ENCODE measurements around the gene CST8. TPM values are rescaled to one million over a fixed set of nuclear protein-coding genes. Genes with fewer than 3 reads are reported as not detected.

The CST8 gene
- not detected in 2 replicates for total RNA-seq

- H3K79me2 ChIP-seq (ENCODE audit: insufficient read depth, low read length): no peaks in the 10 kb centered on the region
- TF ChIP-seq, protein P1, sequence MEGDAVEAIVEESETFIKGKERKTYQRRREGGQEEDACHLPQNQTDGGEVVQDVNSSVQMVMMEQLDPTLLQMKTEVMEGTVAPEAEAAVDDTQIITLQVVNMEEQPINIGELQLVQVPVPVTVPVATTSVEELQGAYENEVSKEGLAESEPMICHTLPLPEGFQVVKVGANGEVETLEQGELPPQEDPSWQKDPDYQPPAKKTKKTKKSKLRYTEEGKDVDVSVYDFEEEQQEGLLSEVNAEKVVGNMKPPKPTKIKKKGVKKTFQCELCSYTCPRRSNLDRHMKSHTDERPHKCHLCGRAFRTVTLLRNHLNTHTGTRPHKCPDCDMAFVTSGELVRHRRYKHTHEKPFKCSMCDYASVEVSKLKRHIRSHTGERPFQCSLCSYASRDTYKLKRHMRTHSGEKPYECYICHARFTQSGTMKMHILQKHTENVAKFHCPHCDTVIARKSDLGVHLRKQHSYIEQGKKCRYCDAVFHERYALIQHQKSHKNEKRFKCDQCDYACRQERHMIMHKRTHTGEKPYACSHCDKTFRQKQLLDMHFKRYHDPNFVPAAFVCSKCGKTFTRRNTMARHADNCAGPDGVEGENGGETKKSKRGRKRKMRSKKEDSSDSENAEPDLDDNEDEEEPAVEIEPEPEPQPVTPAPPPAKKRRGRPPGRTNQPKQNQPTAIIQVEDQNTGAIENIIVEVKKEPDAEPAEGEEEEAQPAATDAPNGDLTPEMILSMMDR (IDR thresholded peaks at IDR 0.05; ENCODE audit: extremely low read depth, low read depth, low read length): no peak
Observed at GRCh38 chr20:23490817-23491216, at the start of gene CST8. CST8 (plus strand) TSS chr20:23491117; CDS start chr20:23491668, 551 bp downstream.

DNA sequence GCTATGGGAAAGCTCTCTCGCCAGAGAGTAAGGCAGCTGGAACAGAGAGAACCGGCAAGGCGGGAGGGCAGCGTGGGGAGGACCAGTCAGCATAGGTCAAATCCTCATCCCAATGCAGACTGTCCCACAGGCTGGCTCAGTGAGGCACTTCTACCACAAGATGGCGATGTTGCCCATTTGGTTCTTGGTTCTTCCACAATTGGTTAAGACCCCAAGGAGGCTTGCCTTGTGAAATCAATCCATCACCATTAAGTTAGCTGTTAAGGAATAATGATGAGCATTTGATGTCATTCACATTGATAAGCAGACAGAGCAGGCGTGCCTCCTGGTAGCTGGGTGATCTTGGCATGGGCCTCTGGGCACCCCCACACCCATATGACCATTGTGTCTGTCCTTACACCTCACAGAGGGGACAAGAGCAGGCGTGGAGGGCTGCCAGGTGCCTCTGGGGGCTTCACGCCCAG, 49.0 kb upstream of the CST8 start:
- TF ChIP-seq, protein P1 (IDR thresholded peaks at IDR 0.05; ENCODE audit: extremely low read depth, low read depth, low read length): peak; percentile 94
- peaks cover 12% of the 10 kb centered on the region for H3K4me1 ChIP-seq (ENCODE audit: insufficient read depth, low read length)
- H3K9me3 ChIP-seq (ENCODE audit: low read depth, low read length): no peaks in the 10 kb centered on the region
- no peaks in the 10 kb centered on the region for H4K20me1 ChIP-seq (ENCODE audit: insufficient read depth, low read length)
- no peak overlapping the region for H3K4me2 ChIP-seq (ENCODE audit: insufficient read depth, low read length)
- no peaks in the 10 kb centered on the region for H3K36me3 ChIP-seq (ENCODE audit: insufficient read depth, low read length)
- no peaks in the 10 kb centered on the region for H3K79me2 ChIP-seq (ENCODE audit: insufficient read depth, low read length)
- H3K27ac ChIP-seq (ENCODE audit: low read depth, low read length): no peak overlapping the region
- H3K27me3 ChIP-seq (ENCODE audit: insufficient read depth, low read length): no peaks in the 10 kb centered on the region
- peak; percentile 94 for DNase-seq (ENCODE audit: insufficient read length, low spot score, missing footprints)
- H3K4me3 ChIP-seq (ENCODE audit: insufficient read depth, low read length): no peak overlapping the region
- H2AFZ ChIP-seq (ENCODE audit: low read length): no peak overlapping the region

More at GRCh38 chr20:23490817-23491216, at the start of gene CST8:
- H3K27ac ChIP-seq (ENCODE audit: low read depth, low read length): no peak within 1 kb of the TSS
- no peaks in the 10 kb centered on the region for H3K27me3 ChIP-seq (ENCODE audit: insufficient read depth, low read length)
- H3K4me3 ChIP-seq (ENCODE audit: insufficient read depth, low read length): no peak within 1 kb of the TSS
- H3K36me3 ChIP-seq (ENCODE audit: insufficient read depth, low read length): no peaks in the 10 kb centered on the region
- H4K20me1 ChIP-seq (ENCODE audit: insufficient read depth, low read length): no peaks in the 10 kb centered on the region
- H3K4me2 ChIP-seq (ENCODE audit: insufficient read depth, low read length): no peak within 1 kb of the TSS
- no peaks in the 10 kb centered on the region for H3K4me1 ChIP-seq (ENCODE audit: insufficient read depth, low read length)
- H3K9me3 ChIP-seq (ENCODE audit: low read depth, low read length): no peaks in the 10 kb centered on the region
- no peak within 1 kb of the TSS for H2AFZ ChIP-seq (ENCODE audit: low read length)
- no peak for DNase-seq (ENCODE audit: insufficient read length, low spot score, missing footprints)

DNA sequence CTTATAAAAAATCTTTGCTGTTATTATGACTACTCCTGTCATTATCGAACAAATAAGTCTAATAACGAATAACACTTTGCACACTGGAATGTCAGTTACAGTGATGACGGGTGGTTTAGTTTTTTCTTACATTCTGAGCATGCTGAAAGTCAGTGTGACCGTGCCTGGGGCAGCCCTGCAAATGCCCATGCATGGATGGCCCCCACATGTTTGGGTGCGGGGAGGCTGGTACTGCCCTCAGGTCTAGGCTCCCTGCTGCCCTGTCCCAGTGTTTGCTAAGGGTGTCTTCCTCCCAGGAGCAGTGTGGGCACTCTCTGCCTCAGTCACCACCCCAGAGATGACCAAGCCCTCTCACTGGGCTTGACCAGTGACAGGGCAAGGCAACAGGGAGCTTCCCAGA, 48.5 kb upstream of the CST8 start:
- Histone ChIP-seq H4K20me1 (ENCODE audit: insufficient read depth, low read length) (no peaks in the 10 kb centered on the region), H3K4me3 (ENCODE audit: insufficient read depth, low read length) (no peak overlapping the region), H3K27me3 (ENCODE audit: insufficient read depth, low read length) (no peaks in the 10 kb centered on the region), H3K27ac (ENCODE audit: low read depth, low read length) (no peak overlapping the region), H2AFZ (ENCODE audit: low read length) (no peak overlapping the region), H3K79me2 (ENCODE audit: insufficient read depth, low read length) (no peaks in the 10 kb centered on the region), H3K36me3 (ENCODE audit: insufficient read depth, low read length) (no peaks in the 10 kb centered on the region), H3K9me3 (ENCODE audit: low read depth, low read length) (no peaks in the 10 kb centered on the region), H3K4me2 (ENCODE audit: insufficient read depth, low read length) (no peak overlapping the region), H3K4me1 (ENCODE audit: insufficient read depth, low read length) (peaks cover 12% of the 10 kb centered on the region)
- no peak for DNase-seq (ENCODE audit: insufficient read length, low spot score, missing footprints)
- TF ChIP-seq, protein P1 (IDR thresholded peaks at IDR 0.05; ENCODE audit: extremely low read depth, low read depth, low read length): no peak

- Histone ChIP-seq H3K4me3 (ENCODE audit: insufficient read depth, low read length) (no peak overlapping the region), H3K36me3 (ENCODE audit: insufficient read depth, low read length) (no peaks in the 10 kb centered on the region), H3K27me3 (ENCODE audit: insufficient read depth, low read length) (no peaks in the 10 kb centered on the region), H3K4me2 (ENCODE audit: insufficient read depth, low read length) (no peak overlapping the region), H2AFZ (ENCODE audit: low read length) (no peak overlapping the region), H3K79me2 (ENCODE audit: insufficient read depth, low read length) (no peaks in the 10 kb centered on the region), H3K9me3 (ENCODE audit: low read depth, low read length) (no peaks in the 10 kb centered on the region), H4K20me1 (ENCODE audit: insufficient read depth, low read length) (no peaks in the 10 kb centered on the region), H3K4me1 (ENCODE audit: insufficient read depth, low read length) (peaks cover 12% of the 10 kb centered on the region), H3K27ac (ENCODE audit: low read depth, low read length) (no peak overlapping the region)
- no peak for DNase-seq (ENCODE audit: insufficient read length, low spot score, missing footprints)
- TF ChIP-seq, protein P1 (IDR thresholded peaks at IDR 0.05; ENCODE audit: extremely low read depth, low read depth, low read length): no peak
Observed at GRCh38 chr20:23444859-23445258, 46.1 kb upstream of the CST8 start.
